OCI-LY7 (cell line): Measurements from ENCODE around the gene TBL1XR1. TPM values are rescaled to one million over a fixed set of nuclear protein-coding genes. Genes with fewer than 3 reads are reported as not detected.

Source experiments
- Bru-seq: library from RNA; stranded (reverse); fragments of 400-500 nt; gene quantifications from one replicate; lab custom pipeline; 2021; lab: Mats Ljungman, UMichigan
- BruChase-seq, 2 experiments: library from RNA; stranded (reverse); fragments of 400-500 nt; gene quantifications; one replicate each; lab custom pipeline; 2021; lab: Mats Ljungman, UMichigan
- BruUV-seq: library from RNA; stranded (reverse); fragments of 400-500 nt; replicated peaks from 2 replicates; lab custom pipeline; 2021; lab: Mats Ljungman, UMichigan
- CTCF ChIA-PET: fragments of 300-600 bp; sonication (Branson Sonifier 250); formaldehyde crosslinking; loops from one replicate; lab custom pipeline; 2022; ENCODE audit warnings: antibody characterized with exemption; ENCODE audit not compliant: unreplicated experiment; lab: Charles Lee
- POLR2A ChIA-PET: fragments of 300-600 bp; sonication (Branson Sonifier 250); formaldehyde crosslinking; loops from one replicate; lab custom pipeline; 2022; ENCODE audit warnings: antibody characterized with exemption; lab: Charles Lee
- DNase-seq: peaks from one replicate; pipeline ENCODE4 v3.0.0-alpha.2; 2015; ENCODE audit warnings: low spot score
- H2AFZ ChIP-seq: fragments of 200-600 bp; sonication (generic), shearing (Covaris generic); 2 replicates; pipeline ENCODE4 v1.6.1; 2014; ENCODE audit warnings: mild to moderate bottlenecking, antibody characterized with exemption, low read length, moderate library complexity
- H3K27ac ChIP-seq: fragments of 200-600 bp; sonication (generic); 2 replicates; pipeline ENCODE4 v1.5.1; 2014; ENCODE audit warnings: mixed run types, low read depth, mild to moderate bottlenecking, moderate library complexity, low read length, inconsistent platforms; ENCODE audit not compliant: poor library complexity, severe bottlenecking
- H3K36me3 ChIP-seq: fragments of 200-600 bp; sonication (generic); 2 replicates; pipeline ENCODE4 v1.6.1; 2014; ENCODE audit warnings: mild to moderate bottlenecking, antibody characterized with exemption, low read length, moderate library complexity, mixed read lengths; ENCODE audit not compliant: insufficient read depth
- H3K4me1 ChIP-seq: fragments of 200-600 bp; sonication (generic); 2 replicates; pipeline ENCODE4 v1.5.1; 2014; ENCODE audit warnings: mild to moderate bottlenecking, low read length; ENCODE audit not compliant: insufficient read depth, poor library complexity, severe bottlenecking
- H3K4me2 ChIP-seq: fragments of 200-600 bp; sonication (generic); 2 replicates; pipeline ENCODE4 v1.6.1; 2014; ENCODE audit warnings: mild to moderate bottlenecking, low read length
- H3K4me3 ChIP-seq: fragments of 200-600 bp; sonication (generic); 2 replicates; pipeline ENCODE4 v1.5.1; 2014; ENCODE audit warnings: mild to moderate bottlenecking, low read depth, low read length; ENCODE audit not compliant: poor library complexity, severe bottlenecking
- H3K79me2 ChIP-seq: fragments of 200-600 bp; sonication (generic); 2 replicates; pipeline ENCODE4 v1.6.1; 2016; ENCODE audit warnings: low read depth, mild to moderate bottlenecking, low read length, moderate library complexity, mixed read lengths; ENCODE audit not compliant: insufficient read depth
- H3K9me2 ChIP-seq: fragments of 200-600 bp; sonication (generic); 2 replicates; pipeline ENCODE4 v1.6.1; 2016; ENCODE audit warnings: mild to moderate bottlenecking, low read length, mixed read lengths; ENCODE audit not compliant: insufficient read depth
- H3K9me3 ChIP-seq: fragments of 200-600 bp; sonication (generic); 2 replicates; pipeline ENCODE4 v1.6.1; 2014; ENCODE audit warnings: mild to moderate bottlenecking, mixed run types, low read length, mixed read lengths
- H4K20me1 ChIP-seq: fragments of 200-600 bp; sonication (generic); 2 replicates; pipeline ENCODE4 v1.6.1; 2014; ENCODE audit warnings: mild to moderate bottlenecking, antibody characterized with exemption, low read length, moderate library complexity, mixed read lengths; ENCODE audit not compliant: insufficient read depth
- CTCF ChIP-seq: fragments of 200-600 bp; sonication (generic); conservative IDR thresholded peaks from 2 replicates; pipeline ENCODE4 v1.5.1; 2014; ENCODE audit warnings: mild to moderate bottlenecking, antibody characterized with exemption, low read length, moderate library complexity, mixed read lengths
- EZH2phosphoT487 ChIP-seq: fragments of 200-600 bp; sonication (generic); IDR thresholded peaks from 2 replicates; pipeline ENCODE4 v1.6.1; 2018; ENCODE audit warnings: low read depth, borderline replicate concordance, mild to moderate bottlenecking, mixed run types, antibody characterized with exemption, low read length, moderate library complexity, mixed read lengths
- intact Hi-C: fragments of 100-400 bp; cut with micrococcal nuclease; formaldehyde crosslinking; loops from one replicate; pipeline ENCODE4 v1.10.0; 2022; ENCODE audit not compliant: unreplicated experiment
- long read RNA-seq: library from polyadenylated mRNA; stranded (forward); transcript quantifications from one replicate; pipeline ENCODE4 v2.0.0, GENCODE V29; 2022
- total RNA-seq, 2 experiments: library from RNA; depleted of rRNA in 1 of 2; stranded (reverse); fragments of >200 nt in 1 of 2; shearing (Covaris generic) in 1 of 2; gene quantifications; 2 replicates each; pipeline ENCODE4 v1.2.3, GENCODE V29; 2014 to 2022

The TBL1XR1 gene
- total RNA-seq (2014; rRNA removed; shearing (Covaris generic)): 103 and 121 TPM in 2 replicates
- total RNA-seq (2022): 158 and 162 TPM in 2 replicates
- percentile 97 among the genes with signal in this experiment for Bru-seq, nascent RNA
- percentile 95 among the genes with signal in this experiment for BruChase-seq, experiment 1, labeled RNA remaining after a 6-hour chase
- BruChase-seq, experiment 2, labeled RNA remaining after a 2-hour chase: percentile 95 among the genes with signal in this experiment
- long read RNA-seq, full-length matches to known transcripts: 8 of 34 reads
- long read RNA-seq, partial matches to known transcripts: 7 of 34 reads
- long read RNA-seq, other reads (novel, unspliced or antisense): 19 of 34 reads

GRCh38 chr3:177197041-177197726, at the start of gene TBL1XR1:
Gene TBL1XR1, minus strand, starts transcription at chr3:177197482. Its CDS starts 132,505 bp downstream, at chr3:177064977.
- Histone ChIP-seq H3K4me3 (peak within 1 kb of the TSS; percentile 100), H3K27ac (peak within 1 kb of the TSS; percentile 95), H2AFZ (peak within 1 kb of the TSS; percentile 81), H3K36me3 (peaks cover 36% of the 10 kb centered on the region), H3K4me2 (peak within 1 kb of the TSS; percentile 96), H3K9me2 (no peaks in the 10 kb centered on the region), H3K9me3 (no peaks in the 10 kb centered on the region), H3K79me2 (peaks cover 45% of the 10 kb centered on the region), H4K20me1 (peaks cover 25% of the 10 kb centered on the region), H3K4me1 (peaks cover 56% of the 10 kb centered on the region)
- intact Hi-C loops: loop anchor here (1.0 to 2.0 kb wide), 2 partner anchors 146 to 163 kb away; no protein-coding TSS in a partner anchor
- no TSS peak for BruUV-seq
- no peak for TF ChIP-seq EZH2phosphoT487
- no peak for TF ChIP-seq CTCF
- CTCF ChIA-PET: interaction anchor here (0.6 kb wide), 1 partner anchor 164 kb away, joined by 3 read pairs; no protein-coding TSS in a partner anchor
- peak; percentile 94 for DNase-seq
- POLR2A ChIA-PET: interaction anchor here (2.8 to 3.2 kb wide), 3 partner anchors 145 to 164 kb away, joined by 12 to 17 read pairs (median 13); no protein-coding TSS in a partner anchor

- H3K27ac ChIP-seq: no peak overlapping the region
- intact Hi-C loops: no loop called here
- H3K4me2 ChIP-seq: no peak overlapping the region
- peaks cover 20% of the 10 kb centered on the region for H3K4me1 ChIP-seq
- BruUV-seq: no TSS peak
- no peaks in the 10 kb centered on the region for H3K79me2 ChIP-seq
- no peak overlapping the region for H3K4me3 ChIP-seq
- no peaks in the 10 kb centered on the region for H3K9me2 ChIP-seq
- DNase-seq: no peak
- TF ChIP-seq EZH2phosphoT487: no peak
- TF ChIP-seq CTCF: no peak
- H3K36me3 ChIP-seq: no peaks in the 10 kb centered on the region
- H3K9me3 ChIP-seq: no peaks in the 10 kb centered on the region
- ChIA-PET CTCF (interaction anchor here (1.0 kb wide), 1 partner anchor 17 kb away, joined by 3 read pairs; no protein-coding TSS in a partner anchor), POLR2A (interaction anchor here (0.5 to 1.4 kb wide), 6 partner anchors 8 to 761 kb away, joined by 3 to 8 read pairs (median 4); no protein-coding TSS in a partner anchor)
- H4K20me1 ChIP-seq: no peaks in the 10 kb centered on the region
- no peak overlapping the region for H2AFZ ChIP-seq
These were observed 48.0 kb upstream of the TBL1XR1 start for GRCh38 chr3:177245250-177245649.
